HCT116 (cell line): Measurements from ENCODE around the gene KIF21B. TPM values are rescaled to one million over a fixed set of nuclear protein-coding genes. Genes with fewer than 3 reads are reported as not detected.

Experiments
- ATAC-seq: fragments of 200-7000 bp; cut with Tn5 transposase; 2 replicates; pipeline ENCODE4 v1.9.1; 2020; ENCODE audit warnings: mild to moderate bottlenecking, moderate library complexity
- BruUV-seq: library from RNA; stranded (reverse); fragments of 400-500 nt; replicated peaks from 2 replicates; lab custom pipeline; 2021; lab: Mats Ljungman, UMichigan
- CTCF ChIA-PET: fragments of 300-600 bp; sonication (Branson Sonifier 250); formaldehyde crosslinking; loops from one replicate; lab custom pipeline; 2021; ENCODE audit warnings: antibody characterized with exemption; lab: Charles Lee
- POLR2A ChIA-PET: fragments of 300-600, 350-600 bp; sonication (Branson Sonifier 250); formaldehyde crosslinking; loops from one replicate; lab custom pipeline; 2021; ENCODE audit warnings: antibody characterized with exemption; lab: Charles Lee
- RAD21 ChIA-PET, 2 experiments: fragments of 300-600 bp; sonication (Branson Sonifier 250); formaldehyde crosslinking; loops; one replicate each; lab custom pipeline; 2023; ENCODE audit warnings: low total read pairs in 2 of 2; ENCODE audit not compliant: uncharacterized antibody in 2 of 2, unreplicated experiment in 2 of 2, low non-redundant PET in 1 of 2; lab: Charles Lee
- DNase-seq: peaks from one replicate; pipeline ENCODE4 v3.0.0-alpha.2; 2010; ENCODE audit warnings: low read depth, low spot score
- H2AFZ ChIP-seq: fragments of 200-600 bp; shearing (Covaris generic), sonication (generic); 2 replicates; pipeline ENCODE4 v1.6.1; 2017; ENCODE audit warnings: low read depth, mixed run types, mixed read lengths, antibody characterized with exemption, low read length; ENCODE audit not compliant: poor library complexity, severe bottlenecking
- H3K27ac ChIP-seq: 2 replicates; pipeline ENCODE4 v1.5.1; 2012; ENCODE audit warnings: low read depth, low read length
- H3K27me3 ChIP-seq: fragments of 200-600 bp; sonication (generic); 2 replicates; pipeline ENCODE4 v1.6.1; 2016; ENCODE audit warnings: mixed run types, low read length, mixed read lengths; ENCODE audit not compliant: insufficient read depth
- H3K36me3 ChIP-seq, 2 experiments: fragments of 200-500 bp in 1 of 2; fragments of 200-600 bp in 1 of 2; sonication (Bioruptor generic) in 1 of 2; sonication (generic) in 1 of 2; 2 replicates each; pipeline versions ENCODE4 v1.5.1 to v1.6.1; 2014 to 2016; ENCODE audit warnings: low read length in 2 of 2, inconsistent platforms in 1 of 2, mixed read lengths in 1 of 2, mixed run types in 1 of 2; ENCODE audit not compliant: insufficient read depth in 2 of 2, control insufficient read depth in 1 of 2
- H3K4me1 ChIP-seq, 2 experiments: fragments of 200-600 bp in 1 of 2; sonication (generic) in 1 of 2; 2 replicates each; pipeline versions ENCODE4 v1.5.1 to v1.6.1; 2012 to 2017; ENCODE audit warnings: low read length in 2 of 2, inconsistent platforms in 1 of 2, mild to moderate bottlenecking in 1 of 2, mixed read lengths in 1 of 2, mixed run types in 1 of 2, moderate library complexity in 1 of 2; ENCODE audit not compliant: insufficient read depth in 2 of 2, control insufficient read depth in 1 of 2
- H3K4me2 ChIP-seq: fragments of 200-600 bp; sonication (generic); 2 replicates; pipeline ENCODE4 v1.6.1; 2017; ENCODE audit warnings: mixed run types, low read length, mixed read lengths
- H3K4me3 ChIP-seq, 2 experiments: fragments of 200-600 bp in 1 of 2; sonication (generic) in 1 of 2; replicated peaks in 1 of 2; 2 replicates each; pipeline ENCODE4 v1.5.1; 2011 to 2016; ENCODE audit warnings: low read length in 2 of 2, control low read depth in 1 of 2, low read depth in 1 of 2, mild to moderate bottlenecking in 1 of 2, mixed read lengths in 1 of 2, mixed run types in 1 of 2
- H3K79me2 ChIP-seq: fragments of 200-600 bp; sonication (generic); 2 replicates; pipeline ENCODE4 v1.6.1; 2017; ENCODE audit warnings: mild to moderate bottlenecking, mixed run types, low read length, moderate library complexity, mixed read lengths; ENCODE audit not compliant: insufficient read depth
- H3K9ac ChIP-seq: fragments of 200-600 bp; sonication (generic); 2 replicates; pipeline ENCODE4 v1.6.1; 2016; ENCODE audit warnings: low read length, mixed read lengths
- H3K9me2 ChIP-seq: fragments of 200-600 bp; sonication (generic), shearing (Covaris generic); 2 replicates; pipeline ENCODE4 v1.6.1; 2017; ENCODE audit warnings: mixed run types, mild to moderate bottlenecking, moderate library complexity; ENCODE audit not compliant: insufficient read depth
- H3K9me3 ChIP-seq, 2 experiments: fragments of 200-500 bp in 1 of 2; fragments of 200-600 bp in 1 of 2; sonication (Bioruptor generic) in 1 of 2; sonication (generic) in 1 of 2; 2 replicates each; pipeline ENCODE4 v1.6.1; 2014 to 2017; ENCODE audit warnings: low read length in 2 of 2, mixed read lengths in 2 of 2, inconsistent platforms in 1 of 2, low read depth in 1 of 2, mild to moderate bottlenecking in 1 of 2, mixed run types in 1 of 2, moderate library complexity in 1 of 2; ENCODE audit not compliant: control insufficient read depth in 1 of 2, insufficient read depth in 1 of 2
- H4K20me1 ChIP-seq: fragments of 200-600 bp; sonication (generic), shearing (Covaris generic); 2 replicates; pipeline ENCODE4 v1.6.1; 2017; ENCODE audit warnings: mixed run types, mild to moderate bottlenecking, moderate library complexity; ENCODE audit not compliant: insufficient read depth
- CBX3 ChIP-seq: IDR thresholded peaks from 2 replicates; pipeline ENCODE4 v1.6.1; 2012; ENCODE audit warnings: low read depth
- EGR1 ChIP-seq: IDR thresholded peaks from 2 replicates; pipeline ENCODE4 v1.6.1; 2012; ENCODE audit warnings: low read depth
- ELF1 ChIP-seq: IDR thresholded peaks from 2 replicates; pipeline ENCODE4 v1.6.1; 2012; ENCODE audit warnings: low read depth, borderline replicate concordance
- EZH2 ChIP-seq: fragments of 200-600 bp; sonication (generic); IDR thresholded peaks from 2 replicates; pipeline ENCODE4 v1.6.1; 2017; ENCODE audit warnings: antibody characterized with exemption, mixed run types
- EZH2phosphoT487 ChIP-seq: fragments of 200-600 bp; IDR thresholded peaks from 2 replicates; pipeline ENCODE4 v1.6.1; 2018; ENCODE audit warnings: antibody characterized with exemption, borderline replicate concordance
- FOSL1 ChIP-seq: IDR thresholded peaks from 2 replicates; pipeline ENCODE4 v1.6.1; 2012; ENCODE audit warnings: low read depth
- JUND ChIP-seq: IDR thresholded peaks from 2 replicates; pipeline ENCODE4 v1.6.1; 2012
- POLR2A ChIP-seq: IDR thresholded peaks from 2 replicates; pipeline ENCODE4 v1.7.0; 2011; ENCODE audit warnings: borderline replicate concordance; ENCODE audit not compliant: insufficient read depth, insufficient read length; ENCODE audit errors: extremely low read depth
- POLR2AphosphoS5 ChIP-seq: IDR thresholded peaks from 2 replicates; pipeline ENCODE4 v1.6.1; 2011; ENCODE audit warnings: mild to moderate bottlenecking, low read depth, low read length, moderate library complexity
- RAD21 ChIP-seq: IDR thresholded peaks from 2 replicates; pipeline ENCODE4 v1.6.1; 2012; ENCODE audit warnings: low read depth, mild to moderate bottlenecking
- SIN3A ChIP-seq: IDR thresholded peaks from 2 replicates; pipeline ENCODE4 v1.6.1; 2012; ENCODE audit warnings: low read depth
- SP1 ChIP-seq: IDR thresholded peaks from 2 replicates; pipeline ENCODE4 v1.6.1; 2012; ENCODE audit warnings: low read depth
- SRF ChIP-seq: IDR thresholded peaks from 2 replicates; pipeline ENCODE4 v1.6.1; 2012; ENCODE audit warnings: low read depth
- YY1 ChIP-seq: IDR thresholded peaks from 2 replicates; pipeline ENCODE4 v1.6.1; 2011; ENCODE audit warnings: low read length, low read depth, moderate library complexity, mild to moderate bottlenecking; ENCODE audit not compliant: insufficient replicate concordance; ENCODE audit errors: extremely low read depth
- ZNF274 ChIP-seq: fragments of 200-500 bp; sonication (Bioruptor generic); IDR thresholded peaks from 2 replicates; pipeline ENCODE4 v1.6.1; 2014; ENCODE audit warnings: mild to moderate bottlenecking, low read depth, low read length, inconsistent platforms
- intact Hi-C: fragments of 100-400 bp; cut with micrococcal nuclease; formaldehyde crosslinking; loops from 2 replicates; pipeline ENCODE4 v1.10.0; 2022
- total RNA-seq: library from RNA; stranded (reverse); gene quantifications from one replicate; pipeline ENCODE4 v1.2.1, GENCODE V29; 2021; ENCODE audit not compliant: unreplicated experiment
- TF ChIP-seq, protein P1 (sequence below): IDR thresholded peaks from 2 replicates; pipeline ENCODE4 v1.6.1; 2011; ENCODE audit warnings: mild to moderate bottlenecking, low read length, moderate library complexity; ENCODE audit not compliant: insufficient replicate concordance; ENCODE audit errors: extremely low read depth
- TF ChIP-seq, protein P2 (sequence below), 3 experiments: fragments of 200-600 bp in 1 of 3; sonication (generic) in 1 of 3; IDR thresholded peaks in 2 of 3; conservative IDR thresholded peaks in 1 of 3; 2 replicates each; pipeline ENCODE4 v1.5.1; 2012 to 2017; ENCODE audit warnings: low read depth in 2 of 3, low read length in 2 of 3, antibody characterized with exemption in 1 of 3, borderline replicate concordance in 1 of 3, control low read depth in 1 of 3, mild to moderate bottlenecking in 1 of 3, mixed read lengths in 1 of 3, mixed run types in 1 of 3, moderate library complexity in 1 of 3; ENCODE audit not compliant: insufficient read depth in 1 of 3
- TF ChIP-seq, protein P3 (sequence below): IDR thresholded peaks from 2 replicates; pipeline ENCODE4 v1.6.1; 2012; ENCODE audit warnings: low read depth
- TF ChIP-seq, protein P4 (sequence below): IDR thresholded peaks from 2 replicates; pipeline ENCODE4 v1.6.1; 2012
- TF ChIP-seq, protein P5 (sequence below): IDR thresholded peaks from 2 replicates; pipeline ENCODE4 v1.6.1; 2012

KIF21B gene
- total RNA-seq, 1 experiment from 2014 or later, result 6.1 TPM

DNA sequence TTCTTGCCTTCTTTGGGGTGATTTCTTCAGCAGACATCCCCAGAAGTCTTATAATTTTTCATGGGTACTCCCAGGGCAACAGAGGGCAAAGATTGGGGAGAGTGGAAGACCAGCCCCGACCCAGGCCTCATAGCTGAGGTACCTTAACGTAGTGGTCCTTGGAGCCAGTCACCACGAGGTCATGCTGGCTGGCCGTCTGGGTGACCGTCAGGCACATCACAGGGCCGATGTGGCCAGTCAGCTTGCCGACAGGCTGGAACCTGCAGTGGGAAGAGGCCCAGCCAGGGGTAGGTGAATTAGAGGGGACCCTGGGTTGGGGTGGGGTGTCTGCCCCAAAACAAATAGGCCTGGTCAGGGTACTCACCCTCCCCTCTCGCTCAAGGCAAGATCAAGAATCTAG is 46.9 kb downstream of the KIF21B start:
- ATAC-seq (no peak), DNase-seq (no peak)
- no peak overlapping the region for H3K4me3 ChIP-seq
- TF ChIP-seq, protein P1, sequence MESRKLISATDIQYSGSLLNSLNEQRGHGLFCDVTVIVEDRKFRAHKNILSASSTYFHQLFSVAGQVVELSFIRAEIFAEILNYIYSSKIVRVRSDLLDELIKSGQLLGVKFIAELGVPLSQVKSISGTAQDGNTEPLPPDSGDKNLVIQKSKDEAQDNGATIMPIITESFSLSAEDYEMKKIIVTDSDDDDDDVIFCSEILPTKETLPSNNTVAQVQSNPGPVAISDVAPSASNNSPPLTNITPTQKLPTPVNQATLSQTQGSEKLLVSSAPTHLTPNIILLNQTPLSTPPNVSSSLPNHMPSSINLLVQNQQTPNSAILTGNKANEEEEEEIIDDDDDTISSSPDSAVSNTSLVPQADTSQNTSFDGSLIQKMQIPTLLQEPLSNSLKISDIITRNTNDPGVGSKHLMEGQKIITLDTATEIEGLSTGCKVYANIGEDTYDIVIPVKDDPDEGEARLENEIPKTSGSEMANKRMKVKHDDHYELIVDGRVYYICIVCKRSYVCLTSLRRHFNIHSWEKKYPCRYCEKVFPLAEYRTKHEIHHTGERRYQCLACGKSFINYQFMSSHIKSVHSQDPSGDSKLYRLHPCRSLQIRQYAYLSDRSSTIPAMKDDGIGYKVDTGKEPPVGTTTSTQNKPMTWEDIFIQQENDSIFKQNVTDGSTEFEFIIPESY, result no peak
- TF ChIP-seq, protein P2, sequence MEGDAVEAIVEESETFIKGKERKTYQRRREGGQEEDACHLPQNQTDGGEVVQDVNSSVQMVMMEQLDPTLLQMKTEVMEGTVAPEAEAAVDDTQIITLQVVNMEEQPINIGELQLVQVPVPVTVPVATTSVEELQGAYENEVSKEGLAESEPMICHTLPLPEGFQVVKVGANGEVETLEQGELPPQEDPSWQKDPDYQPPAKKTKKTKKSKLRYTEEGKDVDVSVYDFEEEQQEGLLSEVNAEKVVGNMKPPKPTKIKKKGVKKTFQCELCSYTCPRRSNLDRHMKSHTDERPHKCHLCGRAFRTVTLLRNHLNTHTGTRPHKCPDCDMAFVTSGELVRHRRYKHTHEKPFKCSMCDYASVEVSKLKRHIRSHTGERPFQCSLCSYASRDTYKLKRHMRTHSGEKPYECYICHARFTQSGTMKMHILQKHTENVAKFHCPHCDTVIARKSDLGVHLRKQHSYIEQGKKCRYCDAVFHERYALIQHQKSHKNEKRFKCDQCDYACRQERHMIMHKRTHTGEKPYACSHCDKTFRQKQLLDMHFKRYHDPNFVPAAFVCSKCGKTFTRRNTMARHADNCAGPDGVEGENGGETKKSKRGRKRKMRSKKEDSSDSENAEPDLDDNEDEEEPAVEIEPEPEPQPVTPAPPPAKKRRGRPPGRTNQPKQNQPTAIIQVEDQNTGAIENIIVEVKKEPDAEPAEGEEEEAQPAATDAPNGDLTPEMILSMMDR (IDR thresholded peaks at IDR 0.05 in 2 of 3, conservative IDR thresholded peaks at IDR 0.05 in 1 of 3; ENCODE audit: borderline replicate concordance in 1 of 3, insufficient read depth in 1 of 3, low read depth in 2 of 3, low read length in 2 of 3), result no peak
- TF ChIP-seq, protein P3, sequence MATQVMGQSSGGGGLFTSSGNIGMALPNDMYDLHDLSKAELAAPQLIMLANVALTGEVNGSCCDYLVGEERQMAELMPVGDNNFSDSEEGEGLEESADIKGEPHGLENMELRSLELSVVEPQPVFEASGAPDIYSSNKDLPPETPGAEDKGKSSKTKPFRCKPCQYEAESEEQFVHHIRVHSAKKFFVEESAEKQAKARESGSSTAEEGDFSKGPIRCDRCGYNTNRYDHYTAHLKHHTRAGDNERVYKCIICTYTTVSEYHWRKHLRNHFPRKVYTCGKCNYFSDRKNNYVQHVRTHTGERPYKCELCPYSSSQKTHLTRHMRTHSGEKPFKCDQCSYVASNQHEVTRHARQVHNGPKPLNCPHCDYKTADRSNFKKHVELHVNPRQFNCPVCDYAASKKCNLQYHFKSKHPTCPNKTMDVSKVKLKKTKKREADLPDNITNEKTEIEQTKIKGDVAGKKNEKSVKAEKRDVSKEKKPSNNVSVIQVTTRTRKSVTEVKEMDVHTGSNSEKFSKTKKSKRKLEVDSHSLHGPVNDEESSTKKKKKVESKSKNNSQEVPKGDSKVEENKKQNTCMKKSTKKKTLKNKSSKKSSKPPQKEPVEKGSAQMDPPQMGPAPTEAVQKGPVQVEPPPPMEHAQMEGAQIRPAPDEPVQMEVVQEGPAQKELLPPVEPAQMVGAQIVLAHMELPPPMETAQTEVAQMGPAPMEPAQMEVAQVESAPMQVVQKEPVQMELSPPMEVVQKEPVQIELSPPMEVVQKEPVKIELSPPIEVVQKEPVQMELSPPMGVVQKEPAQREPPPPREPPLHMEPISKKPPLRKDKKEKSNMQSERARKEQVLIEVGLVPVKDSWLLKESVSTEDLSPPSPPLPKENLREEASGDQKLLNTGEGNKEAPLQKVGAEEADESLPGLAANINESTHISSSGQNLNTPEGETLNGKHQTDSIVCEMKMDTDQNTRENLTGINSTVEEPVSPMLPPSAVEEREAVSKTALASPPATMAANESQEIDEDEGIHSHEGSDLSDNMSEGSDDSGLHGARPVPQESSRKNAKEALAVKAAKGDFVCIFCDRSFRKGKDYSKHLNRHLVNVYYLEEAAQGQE, result no peak
- TF ChIP-seq JUND (no peak), EZH2 (no peak), ZNF274 (no peak), SRF (no peak), RAD21 (no peak), SIN3A (no peak), SP1 (no peak), POLR2A (no peak), POLR2AphosphoS5 (no peak), CBX3 (no peak), EZH2phosphoT487 (no peak), FOSL1 (no peak), YY1 (no peak), EGR1 (no peak), ELF1 (no peak)
- TF ChIP-seq, protein P4, sequence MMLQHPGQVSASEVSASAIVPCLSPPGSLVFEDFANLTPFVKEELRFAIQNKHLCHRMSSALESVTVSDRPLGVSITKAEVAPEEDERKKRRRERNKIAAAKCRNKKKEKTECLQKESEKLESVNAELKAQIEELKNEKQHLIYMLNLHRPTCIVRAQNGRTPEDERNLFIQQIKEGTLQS, result no peak
- TF ChIP-seq, protein P5, sequence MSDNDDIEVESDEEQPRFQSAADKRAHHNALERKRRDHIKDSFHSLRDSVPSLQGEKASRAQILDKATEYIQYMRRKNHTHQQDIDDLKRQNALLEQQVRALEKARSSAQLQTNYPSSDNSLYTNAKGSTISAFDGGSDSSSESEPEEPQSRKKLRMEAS, result no peak
- no peaks in the 10 kb centered on the region for H3K27me3 ChIP-seq
- POLR2A ChIA-PET, result no interaction called here
- no peak overlapping the region for H3K9ac ChIP-seq
- no peak overlapping the region for H3K4me2 ChIP-seq
- BruUV-seq, result no TSS peak
- no peaks in the 10 kb centered on the region for H4K20me1 ChIP-seq
- CTCF ChIA-PET, result interaction anchor here (1.4 kb wide), 1 partner anchor 39 kb away, joined by 3 read pairs; no protein-coding TSS in a partner anchor
- H3K9me2 ChIP-seq, result no peaks in the 10 kb centered on the region
- H3K4me1 ChIP-seq, result peaks cover 0 to 4% of the 10 kb centered on the region in 2 experiments; a peak in 2 of 4 replicates
- no peaks in the 10 kb centered on the region for H3K79me2 ChIP-seq
- peaks cover 0 to 4% of the 10 kb centered on the region in 2 experiments; a peak in 1 of 4 replicates for H3K9me3 ChIP-seq
- no peaks in the 10 kb centered on the region for H3K36me3 ChIP-seq
- RAD21 ChIA-PET, result no interaction called here
- no peak overlapping the region for H2AFZ ChIP-seq
- intact Hi-C loops, result loop anchor here (10.0 kb wide), 1 partner anchor 248 kb away; no protein-coding TSS in a partner anchor
- H3K27ac ChIP-seq, result no peak overlapping the region
